ENCODE data around the gene USP6.
"Not testable (repeated sequence)": the region's sequence is repeated elsewhere in the genome, so short reads cannot be mapped to it uniquely, and the experiment has no call there.

DNA sequence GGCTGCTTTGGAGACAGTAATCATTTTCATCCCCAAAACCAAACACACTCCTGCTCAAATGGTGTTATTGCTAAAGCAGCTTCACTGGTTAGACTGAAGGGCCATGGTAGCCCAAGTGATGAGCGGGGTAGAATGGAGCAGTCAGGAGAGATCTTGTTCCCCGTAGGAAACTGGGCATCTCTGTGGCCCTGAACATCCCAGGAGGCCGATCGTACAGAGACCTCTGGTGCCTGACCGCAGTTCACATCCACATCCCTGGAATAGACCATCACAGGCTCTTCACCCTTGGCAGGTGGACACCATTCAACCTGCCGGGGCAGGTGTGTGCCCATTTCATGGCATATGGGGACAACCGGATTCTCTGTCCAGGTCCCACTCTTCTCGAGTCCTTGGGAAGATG lies 13.9 kb downstream of the USP6 start:
- TF ChIP-seq, protein P1, sequence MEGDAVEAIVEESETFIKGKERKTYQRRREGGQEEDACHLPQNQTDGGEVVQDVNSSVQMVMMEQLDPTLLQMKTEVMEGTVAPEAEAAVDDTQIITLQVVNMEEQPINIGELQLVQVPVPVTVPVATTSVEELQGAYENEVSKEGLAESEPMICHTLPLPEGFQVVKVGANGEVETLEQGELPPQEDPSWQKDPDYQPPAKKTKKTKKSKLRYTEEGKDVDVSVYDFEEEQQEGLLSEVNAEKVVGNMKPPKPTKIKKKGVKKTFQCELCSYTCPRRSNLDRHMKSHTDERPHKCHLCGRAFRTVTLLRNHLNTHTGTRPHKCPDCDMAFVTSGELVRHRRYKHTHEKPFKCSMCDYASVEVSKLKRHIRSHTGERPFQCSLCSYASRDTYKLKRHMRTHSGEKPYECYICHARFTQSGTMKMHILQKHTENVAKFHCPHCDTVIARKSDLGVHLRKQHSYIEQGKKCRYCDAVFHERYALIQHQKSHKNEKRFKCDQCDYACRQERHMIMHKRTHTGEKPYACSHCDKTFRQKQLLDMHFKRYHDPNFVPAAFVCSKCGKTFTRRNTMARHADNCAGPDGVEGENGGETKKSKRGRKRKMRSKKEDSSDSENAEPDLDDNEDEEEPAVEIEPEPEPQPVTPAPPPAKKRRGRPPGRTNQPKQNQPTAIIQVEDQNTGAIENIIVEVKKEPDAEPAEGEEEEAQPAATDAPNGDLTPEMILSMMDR (conservative IDR thresholded peaks at IDR 0.05): not testable (repeated sequence)
- TF ChIP-seq EZH2 (IDR thresholded peaks at IDR 0.05; ENCODE audit: low read depth): not testable (repeated sequence)
